PC-9 (cell line): Measurements from ENCODE around the gene VSIG8.

Source experiments
- CTCF ChIP-seq: fragments of 200-600 bp; sonication (generic); conservative IDR thresholded peaks from 2 replicates; pipeline ENCODE4 v1.6.1; 2017; ENCODE audit warnings: mixed run types, antibody characterized with exemption, mild to moderate bottlenecking, moderate library complexity
- EZH2 ChIP-seq: fragments of 200-600 bp; sonication (generic); IDR thresholded peaks from 2 replicates; pipeline ENCODE4 v1.8.0; 2017; ENCODE audit warnings: antibody characterized with exemption, low read depth

GRCh38 chr1:159897962-159898361, 35.5 kb upstream of the VSIG8 start:
- TF ChIP-seq CTCF (no peak), EZH2 (no peak)
